GM12875 (cell line): ENCODE data around the gene FAH.
"Not testable (repeated sequence)": the region's sequence is repeated elsewhere in the genome, so short reads cannot be mapped to it uniquely, and the experiment has no call there.

ENCODE experiments used
- H3K4me3 ChIP-seq: one replicate; pipeline ENCODE4 v1.5.1; 2011; ENCODE audit warnings: low read depth, low read length, control low read depth
- CTCF ChIP-seq: IDR thresholded peaks from 2 replicates; pipeline ENCODE4 v1.5.1; 2011; ENCODE audit warnings: low read depth, mild to moderate bottlenecking, control low read depth, inconsistent platforms, low read length, moderate library complexity, borderline replicate concordance; ENCODE audit not compliant: insufficient read depth

The FAH gene

GRCh38 chr15:80151148-80151547 lies 1.7 kb upstream of the FAH start:
- no peak for TF ChIP-seq CTCF
- no peak overlapping the region for H3K4me3 ChIP-seq

- TF ChIP-seq CTCF: no peak
- no peak overlapping the region for H3K4me3 ChIP-seq
Measured at GRCh38 chr15:80151576-80151975, 1.2 kb upstream of the FAH start.

- H3K4me3 ChIP-seq: peak overlapping the region; percentile 75
- TF ChIP-seq CTCF: no peak
Measured at GRCh38 chr15:80152180-80152895, 461 bp upstream of the FAH start.

GRCh38 chr15:80153900-80154299 lies 1.1 kb downstream of the FAH start:
- H3K4me3 ChIP-seq: peak overlapping the region; percentile 75

GRCh38 chr15:80154336-80154735 lies 1.5 kb downstream of the FAH start:
- no peak overlapping the region for H3K4me3 ChIP-seq

More at GRCh38 chr15:80153900-80154299, 1.1 kb downstream of the FAH start:
- TF ChIP-seq CTCF: no peak

GRCh38 chr15:80155001-80155377 lies 2.2 kb downstream of the FAH start:
- H3K4me3 ChIP-seq: no peak overlapping the region
- TF ChIP-seq CTCF: no peak

More at GRCh38 chr15:80154336-80154735, 1.5 kb downstream of the FAH start:
- no peak for TF ChIP-seq CTCF

GRCh38 chr15:80155378-80156175 lies 2.8 kb downstream of the FAH start:
- H3K4me3 ChIP-seq: not testable (repeated sequence)
